CD4-positive, alpha-beta T cell treated with Interferon gamma for 1 hour (primary cell): ENCODE results near the gene OR13C2.
"Not testable (repeated sequence)": the region's sequence is repeated elsewhere in the genome, so short reads cannot be mapped to it uniquely, and the experiment has no call there.

Source experiments
- DNase-seq: peaks from one replicate; pipeline ENCODE4 v3.0.0-alpha.2; 2020

Gene OR13C2, protein sequence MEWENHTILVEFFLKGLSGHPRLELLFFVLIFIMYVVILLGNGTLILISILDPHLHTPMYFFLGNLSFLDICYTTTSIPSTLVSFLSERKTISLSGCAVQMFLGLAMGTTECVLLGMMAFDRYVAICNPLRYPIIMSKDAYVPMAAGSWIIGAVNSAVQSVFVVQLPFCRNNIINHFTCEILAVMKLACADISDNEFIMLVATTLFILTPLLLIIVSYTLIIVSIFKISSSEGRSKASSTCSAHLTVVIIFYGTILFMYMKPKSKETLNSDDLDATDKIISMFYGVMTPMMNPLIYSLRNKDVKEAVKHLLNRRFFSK

DNA sequence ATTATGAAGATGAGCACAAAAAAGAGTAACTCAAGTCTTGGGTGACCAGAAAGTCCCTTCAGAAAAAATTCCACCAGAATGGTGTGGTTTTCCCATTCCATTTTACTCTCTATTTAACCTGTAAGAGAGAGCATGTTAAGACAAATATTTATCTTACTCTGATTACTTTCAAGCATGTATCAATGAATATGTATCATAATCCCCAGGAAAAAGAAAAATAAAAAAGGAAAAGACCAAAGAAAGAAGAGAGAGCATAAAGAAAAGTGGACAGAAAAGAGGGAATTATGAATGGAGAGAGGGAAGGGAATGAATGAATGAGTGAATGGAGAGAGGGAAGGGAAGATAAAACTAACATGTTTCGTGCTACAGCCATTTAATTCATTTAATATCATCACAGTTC, at the start of gene OR13C2:
OR13C2 (minus strand) TSS at position 101 of the 400 bp plus-strand sequence; CDS start at position 101, 0 bp downstream.
- not testable (repeated sequence) for DNase-seq

DNA sequence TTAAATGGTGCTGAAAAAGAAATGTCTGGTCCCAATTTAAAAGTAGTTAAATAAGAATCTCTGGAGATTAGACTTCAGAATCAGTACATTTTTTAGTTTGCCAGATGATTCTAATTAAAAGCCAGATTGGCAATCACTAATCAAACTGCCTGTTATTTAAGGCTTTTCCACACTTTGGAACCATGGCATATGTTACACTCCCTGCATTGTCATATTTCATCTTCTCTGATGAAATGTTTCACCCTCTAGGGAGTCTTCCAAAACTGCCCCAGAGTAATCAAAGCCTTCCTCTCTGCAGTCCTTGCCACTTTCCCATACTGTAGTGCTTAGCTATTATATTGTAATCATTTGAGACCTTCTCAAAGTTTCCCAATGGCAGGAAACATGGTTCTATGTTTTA, 30.0 kb upstream of the OR13C2 start:
- no peak for DNase-seq

DNA sequence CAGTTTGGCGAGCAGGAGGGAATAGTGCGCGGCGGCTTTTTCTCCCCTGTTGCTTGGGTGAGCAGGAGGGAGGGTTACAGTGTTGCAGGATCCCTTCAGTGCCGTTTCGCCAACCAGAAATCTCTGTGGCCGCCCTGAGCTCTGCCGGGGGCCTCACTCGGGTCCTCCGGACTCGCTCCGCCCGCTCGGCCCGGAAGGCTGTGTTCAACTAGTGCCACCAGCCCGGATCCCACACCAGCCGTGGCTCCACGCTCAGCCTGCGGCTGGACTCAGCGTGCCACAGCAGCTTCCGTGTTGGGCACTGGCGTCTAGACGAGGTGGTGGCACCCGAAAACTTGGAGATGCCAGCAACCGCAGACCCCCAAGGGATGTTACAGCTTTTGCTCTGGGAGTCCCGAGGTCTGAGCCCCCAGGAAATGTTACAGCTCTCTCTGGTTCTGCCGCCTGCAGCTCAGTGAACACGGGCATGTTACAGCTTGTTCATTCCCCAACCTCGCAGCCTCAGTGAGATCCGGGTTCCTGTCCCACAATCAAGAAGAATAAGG, 28.6 kb upstream of the OR13C2 start:
- no peak for DNase-seq

DNA sequence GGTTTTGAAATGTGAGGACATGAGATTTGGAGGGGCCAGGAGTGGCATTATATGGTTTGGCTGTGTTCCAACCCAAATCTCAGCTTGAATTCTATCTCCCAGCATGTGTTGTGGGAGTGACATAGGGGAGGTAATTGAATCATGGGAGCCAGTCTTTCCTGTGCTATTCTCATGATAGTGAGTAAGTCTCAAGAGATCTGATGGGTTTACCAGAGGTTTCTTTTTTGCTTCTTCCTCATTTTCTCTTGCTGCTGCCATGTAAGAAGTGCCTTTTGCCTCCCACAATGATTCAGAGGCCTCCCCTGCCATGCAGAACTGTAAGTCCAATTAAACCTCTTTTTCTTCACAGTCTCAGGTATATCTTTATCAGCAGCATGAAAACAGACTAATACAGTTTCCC, 20.5 kb upstream of the OR13C2 start:
- DNase-seq = not testable (repeated sequence)

DNA sequence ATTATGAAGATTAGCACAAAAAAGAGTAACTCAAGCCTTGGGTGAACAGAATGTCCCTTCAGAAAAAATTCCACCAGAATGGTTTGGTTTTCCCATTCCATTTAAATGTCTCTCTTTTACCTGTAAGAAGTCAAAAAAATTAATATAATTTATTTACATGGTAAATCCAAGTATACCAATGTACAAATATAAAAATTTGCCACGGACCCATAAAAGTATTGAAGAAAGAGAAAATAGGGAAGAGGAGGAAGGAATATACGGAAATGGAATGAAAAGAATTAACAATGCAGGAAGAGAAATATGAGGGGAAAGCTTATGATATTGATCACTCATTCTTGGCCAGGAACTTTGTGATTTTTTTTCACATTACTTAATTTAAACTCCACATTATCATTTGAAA, 12.7 kb upstream of the OR13C2 start, which contains the start of gene OR13C9:
OR13C9 (minus strand) TSS at position 101 of the 400 bp plus-strand sequence; CDS start at position 101, 0 bp downstream.
- no peak for DNase-seq

DNA sequence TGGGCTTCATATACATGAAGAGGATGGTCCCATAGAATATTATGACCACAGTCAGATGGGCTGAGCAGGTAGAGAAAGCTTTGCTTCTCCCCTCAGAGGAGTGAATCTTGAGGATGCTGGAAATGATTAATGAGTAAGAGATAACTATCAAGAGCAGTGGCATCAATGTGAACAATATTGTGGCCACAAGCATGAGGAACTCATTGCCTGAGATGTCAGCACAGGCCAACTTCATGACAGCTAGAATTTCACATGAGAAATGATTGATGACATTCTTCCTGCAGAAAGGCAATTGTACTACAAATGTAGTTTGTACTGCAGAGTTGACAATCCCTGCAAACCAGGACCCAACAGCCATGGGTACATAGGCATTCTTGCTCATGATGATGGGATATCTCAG, 12.0 kb upstream of the OR13C2 start:
- DNase-seq = no peak

DNA sequence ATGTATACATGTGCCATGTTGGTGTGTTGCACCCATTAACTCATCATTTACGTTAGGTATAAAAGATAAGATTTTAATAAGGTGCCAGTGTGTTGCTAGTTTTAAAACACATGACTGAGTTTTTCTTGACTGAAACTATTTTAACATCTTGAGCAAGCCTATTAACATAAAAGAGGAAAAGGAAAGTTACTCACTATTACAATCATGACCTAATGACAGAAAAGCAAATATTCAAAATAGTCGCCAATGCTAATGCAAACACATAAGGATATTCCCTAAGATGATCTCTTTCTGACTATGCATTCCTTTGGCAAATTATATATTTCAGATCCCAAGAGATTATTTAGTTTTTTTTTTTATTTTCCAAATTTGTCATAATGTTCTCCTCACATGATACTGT, 5.8 kb upstream of the OR13C2 start:
- no peak for DNase-seq

DNA sequence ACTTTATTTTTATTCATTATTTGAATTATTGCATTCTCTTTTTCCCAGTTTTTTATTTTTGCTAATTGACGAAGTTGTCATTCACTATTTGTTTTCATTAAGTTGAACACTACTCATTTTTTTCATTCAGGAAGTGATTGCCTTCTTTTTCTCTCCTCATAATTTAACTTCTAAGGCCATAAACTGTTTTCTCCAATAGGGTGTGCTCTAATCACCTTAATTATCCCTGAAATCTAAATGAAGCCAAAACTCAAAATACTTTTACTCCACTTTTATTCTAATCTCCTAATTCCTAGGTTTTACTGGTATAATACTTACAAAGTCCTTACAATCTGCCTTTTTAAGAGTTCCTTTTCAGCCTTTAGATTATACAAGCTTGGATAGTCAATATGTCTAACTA, 2.9 kb upstream of the OR13C2 start:
- DNase-seq = no peak

DNA sequence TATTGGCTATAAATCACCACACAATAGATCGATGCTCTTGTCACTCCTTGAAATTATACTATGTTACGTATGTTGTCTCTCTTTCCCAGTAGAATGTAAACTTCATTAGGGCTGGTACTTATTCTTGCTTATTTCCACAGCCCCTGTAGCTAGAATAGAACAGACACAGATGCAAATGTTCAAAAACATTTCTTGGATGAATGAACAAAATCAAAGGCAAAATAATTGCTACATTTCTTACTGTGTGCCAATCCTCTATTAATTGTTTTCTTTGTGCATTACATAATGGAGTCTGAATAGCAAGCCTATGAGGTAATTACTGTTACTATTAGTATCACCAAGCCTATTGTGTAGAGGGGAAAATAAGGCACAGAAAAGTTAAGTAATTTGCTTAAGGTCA, 725 bp upstream of the OR13C2 start:
- no peak for DNase-seq

DNA sequence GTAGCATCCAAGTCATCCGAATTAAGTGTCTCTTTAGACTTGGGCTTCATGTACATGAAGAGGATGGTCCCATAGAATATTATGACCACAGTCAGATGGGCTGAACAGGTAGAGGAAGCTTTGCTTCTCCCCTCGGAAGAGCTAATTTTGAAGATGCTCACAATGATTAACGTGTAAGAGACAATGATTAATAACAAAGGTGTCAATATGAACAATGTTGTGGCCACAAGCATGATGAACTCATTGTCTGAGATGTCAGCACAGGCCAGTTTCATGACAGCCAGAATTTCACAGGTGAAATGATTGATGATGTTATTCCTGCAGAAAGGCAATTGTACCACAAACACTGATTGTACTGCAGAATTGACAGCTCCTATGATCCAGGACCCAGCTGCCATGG, 626 bp downstream of the OR13C2 start:
- DNase-seq = no peak

DNA sequence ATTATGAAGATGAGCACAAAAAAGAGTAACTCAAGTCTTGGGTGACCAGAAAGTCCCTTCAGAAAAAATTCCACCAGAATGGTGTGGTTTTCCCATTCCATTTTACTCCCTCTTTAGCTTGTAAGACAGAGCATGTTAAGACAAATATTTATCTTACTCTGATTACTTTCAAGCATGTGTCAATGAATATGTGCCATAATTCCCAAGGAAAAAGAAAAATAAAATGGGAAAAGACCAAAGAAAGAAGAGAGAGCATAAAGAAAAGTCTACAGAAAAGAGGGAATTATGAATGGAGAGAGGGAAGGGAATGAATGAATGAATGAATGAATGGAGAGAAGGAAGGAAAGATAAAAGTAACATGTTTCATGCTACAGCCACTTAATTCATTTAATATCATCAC, 6.1 kb downstream of the OR13C2 start, which contains the start of gene OR13C5:
OR13C5 (minus strand) TSS at position 101 of the 400 bp plus-strand sequence; CDS start at position 101, 0 bp downstream.
- not testable (repeated sequence) for DNase-seq

DNA sequence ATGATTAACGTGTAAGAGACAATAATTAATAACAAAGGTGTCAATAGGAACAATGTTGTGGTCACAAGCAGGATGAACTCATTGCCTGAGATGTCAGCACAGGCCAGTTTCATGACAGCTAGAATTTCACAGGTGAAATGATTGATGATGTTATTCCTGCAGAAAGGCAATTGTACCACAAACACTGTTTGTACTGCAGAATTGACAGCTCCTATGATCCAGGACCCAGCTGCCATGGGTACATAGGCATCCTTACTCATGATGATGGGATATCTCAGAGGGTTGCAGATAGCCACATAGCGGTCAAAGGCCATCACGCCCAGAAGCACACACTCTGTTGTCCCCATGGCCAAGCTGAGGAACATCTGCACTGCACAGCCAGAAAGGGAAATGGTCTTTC, 6.7 kb downstream of the OR13C2 start:
- DNase-seq = not testable (repeated sequence)

DNA sequence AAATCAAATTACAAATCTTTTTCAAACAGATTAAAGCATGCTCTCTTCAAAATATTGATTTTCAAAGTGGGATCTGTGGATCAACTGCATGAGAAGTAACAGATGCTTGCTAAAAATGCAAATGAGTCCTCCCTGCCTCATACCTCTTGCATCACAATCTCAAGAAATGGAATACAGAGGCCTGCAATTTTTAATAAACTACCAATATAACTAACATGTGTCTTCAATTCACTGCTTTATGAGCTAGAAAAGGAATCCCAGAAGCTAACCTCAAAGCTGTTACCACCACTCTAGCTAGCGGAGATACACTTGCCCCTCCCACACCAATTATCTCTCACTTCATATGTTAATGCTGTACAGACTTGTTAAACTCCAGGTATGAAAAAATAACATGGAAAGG, 15.8 kb downstream of the OR13C2 start:
- no peak for DNase-seq

DNA sequence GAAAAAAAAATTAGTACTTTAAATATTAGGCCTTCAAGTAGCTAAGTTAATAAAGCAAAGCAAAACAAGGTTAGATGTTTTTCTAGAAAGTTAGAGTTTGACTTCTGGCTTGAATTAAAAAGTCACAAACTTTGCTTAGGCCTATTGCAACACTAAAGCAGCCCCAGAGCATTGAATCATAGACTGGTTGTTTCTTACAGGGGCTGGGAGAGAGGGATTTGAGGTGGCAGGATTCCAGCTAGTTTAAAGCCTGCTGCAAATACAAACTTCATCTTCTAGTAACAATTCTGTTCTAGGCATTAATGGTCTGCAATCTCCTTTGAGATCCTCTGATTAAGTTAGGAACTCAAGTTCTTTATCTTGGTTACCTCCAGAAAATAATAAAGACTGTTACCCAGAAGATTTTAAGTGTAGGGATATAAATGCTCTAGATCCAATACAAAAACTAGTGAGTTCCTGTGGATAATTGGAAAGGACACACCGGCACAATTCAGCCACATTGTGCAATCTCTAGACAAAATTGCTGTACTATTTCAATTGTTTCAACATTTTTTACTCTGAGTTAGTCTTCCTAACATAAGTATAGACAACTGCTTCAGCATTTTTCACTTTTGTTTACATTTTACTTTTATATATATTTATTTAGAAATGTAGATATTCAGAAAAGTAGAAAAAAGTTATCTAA, 18.8 kb downstream of the OR13C2 start:
- DNase-seq = no peak

DNA sequence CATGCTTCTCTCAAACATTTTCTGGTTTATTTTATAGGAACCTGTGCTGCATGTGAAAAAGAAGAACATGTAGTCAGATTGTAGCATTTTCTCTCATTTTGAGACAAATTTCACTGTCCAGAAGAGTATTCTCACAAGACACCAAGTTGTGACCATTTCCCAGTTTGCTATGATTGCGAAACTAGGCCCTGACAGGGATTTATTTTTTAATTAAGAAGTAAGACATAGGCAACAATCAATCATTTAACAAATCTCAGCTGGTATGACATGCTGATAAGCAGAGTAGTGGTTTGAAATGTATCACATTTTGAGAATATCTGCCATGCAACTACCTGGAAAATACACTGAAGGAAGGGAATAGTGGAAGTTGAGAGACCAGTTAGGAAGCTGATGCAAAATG, 24.9 kb downstream of the OR13C2 start:
- no peak for DNase-seq

DNA sequence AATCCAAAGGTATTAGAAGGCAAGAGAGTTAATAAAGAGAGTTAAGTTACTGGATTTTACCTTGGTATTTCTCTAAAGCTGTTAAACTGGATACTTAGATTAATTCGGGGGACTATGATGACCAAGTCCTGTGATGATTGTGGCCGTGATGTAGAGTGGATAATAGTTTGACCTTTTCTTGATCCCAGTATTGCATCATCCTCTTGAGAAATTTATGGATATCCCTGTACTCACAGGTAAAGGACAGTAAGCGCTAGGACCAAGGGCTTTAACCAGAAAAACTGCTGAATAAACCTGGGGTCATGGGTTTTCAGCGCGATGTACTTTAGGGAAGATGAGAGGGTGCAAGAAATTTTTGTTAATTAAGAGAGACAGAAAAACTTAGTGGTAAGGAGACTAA, 28.2 kb downstream of the OR13C2 start:
- DNase-seq = no peak

DNA sequence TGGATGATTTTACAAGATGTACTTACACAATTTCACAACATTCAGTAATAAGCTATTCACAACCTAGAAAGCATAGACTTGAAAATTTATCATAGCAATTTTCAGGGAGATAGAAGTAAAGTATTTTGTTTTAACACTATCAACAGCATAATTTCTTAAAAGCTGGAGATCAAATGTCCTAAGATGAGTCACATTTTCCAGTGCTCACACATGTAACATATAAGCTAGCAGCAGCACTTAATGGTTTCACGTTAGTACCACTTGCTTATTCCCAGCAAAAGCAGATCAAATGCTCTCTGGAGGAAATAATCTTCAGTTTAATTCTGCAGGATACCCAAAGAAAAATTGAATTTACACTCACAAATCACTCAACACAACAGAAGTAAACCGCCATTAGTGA, 30.0 kb downstream of the OR13C2 start:
- no peak for DNase-seq

DNA sequence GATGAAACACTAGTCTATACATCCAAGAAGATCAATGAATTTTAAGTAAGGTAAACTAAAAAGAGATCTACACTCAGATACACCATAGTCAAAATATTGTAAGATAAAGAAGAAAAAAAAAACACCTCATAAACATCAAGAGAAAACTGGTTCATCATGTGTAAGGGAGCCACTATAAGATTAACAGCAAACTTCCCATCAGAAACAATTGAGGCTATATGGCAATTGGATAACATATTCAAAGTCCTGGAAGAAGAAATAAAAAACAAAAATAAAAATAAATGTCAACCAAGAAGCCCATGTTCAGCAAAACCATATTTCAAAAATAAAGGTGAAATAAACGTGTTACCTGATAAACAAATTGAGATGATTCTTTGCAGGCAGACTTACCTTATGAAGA, 32.8 kb downstream of the OR13C2 start:
- DNase-seq = no peak

DNA sequence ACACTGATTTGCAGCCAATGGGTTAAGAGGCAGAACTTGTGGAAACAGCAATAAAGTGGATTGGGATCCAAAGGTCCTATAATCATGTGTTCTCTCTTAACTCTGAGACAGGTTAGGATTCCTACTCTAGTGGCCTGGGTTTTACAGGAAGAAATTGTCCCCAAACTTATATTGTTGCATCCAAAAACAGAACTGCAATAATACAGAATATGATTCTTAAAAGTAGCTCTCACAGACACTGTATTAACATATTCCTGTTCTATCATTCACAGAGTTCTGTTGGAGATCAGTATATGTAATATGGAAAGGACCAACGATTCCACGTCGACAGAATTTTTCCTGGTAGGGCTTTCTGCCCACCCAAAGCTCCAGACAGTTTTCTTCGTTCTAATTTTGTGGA, 36.6 kb downstream of the OR13C2 start, which contains the start of gene OR13C8:
OR13C8 (plus strand) TSS at position 301 of the 400 bp plus-strand sequence; CDS start at position 301, 0 bp downstream.
- no peak for DNase-seq

DNA sequence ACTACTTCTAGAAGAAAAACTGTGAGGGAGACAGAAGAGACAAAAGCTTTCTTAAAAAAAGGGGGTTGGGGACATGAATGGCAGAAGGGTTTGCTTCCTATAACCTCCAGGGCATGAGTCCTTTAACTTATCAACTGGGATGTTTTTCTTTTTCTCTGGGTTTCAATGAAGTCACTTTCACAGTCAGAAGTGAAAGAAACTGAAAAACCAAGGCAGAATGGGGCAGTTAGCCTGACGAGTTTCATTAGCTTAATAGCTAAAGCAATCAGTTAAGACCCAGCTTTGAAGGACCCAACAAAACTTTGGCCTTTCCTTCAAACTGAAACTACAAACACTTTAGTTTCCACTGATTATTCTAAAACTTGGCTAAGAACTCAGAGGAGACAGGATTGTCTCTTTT, 41.1 kb downstream of the OR13C2 start:
- no peak for DNase-seq

DNA sequence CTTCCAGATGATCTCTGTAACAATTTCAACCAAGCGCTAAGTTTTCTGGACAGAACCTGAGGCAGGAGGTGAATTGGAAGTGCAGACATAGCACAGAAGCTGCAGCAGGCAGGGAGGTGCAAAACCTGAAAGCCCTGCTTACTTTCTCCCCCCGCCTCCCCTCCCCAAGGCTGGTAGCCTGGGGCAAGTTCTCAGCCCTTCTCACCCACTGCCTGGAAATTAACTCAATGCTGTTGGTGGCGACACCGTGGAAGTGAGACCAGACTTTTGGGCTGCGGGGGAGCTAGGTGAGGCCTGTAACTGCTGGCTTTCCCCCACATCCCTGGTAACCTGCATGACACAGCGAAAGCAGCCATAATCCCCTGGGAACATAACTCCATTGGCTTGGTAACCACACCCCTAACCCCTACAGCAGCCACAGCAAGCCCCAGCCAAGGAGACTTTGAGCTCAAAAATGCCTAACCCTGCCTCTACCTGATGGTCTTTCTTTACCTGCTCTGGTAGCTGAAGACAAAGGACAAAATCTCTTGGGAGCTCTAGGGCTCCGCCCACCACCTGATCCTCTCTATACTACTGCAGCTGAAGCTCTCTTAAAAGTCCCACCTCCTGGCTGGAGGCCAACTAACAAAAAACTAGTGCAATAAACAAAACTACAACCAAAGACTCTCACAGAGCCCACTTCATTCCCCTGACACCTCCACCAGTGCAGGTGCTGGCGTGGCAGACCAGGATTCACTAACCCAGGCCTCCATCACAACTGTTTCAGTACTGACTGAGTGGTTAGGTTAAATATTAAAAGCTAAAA, 48.4 kb downstream of the OR13C2 start:
- no peak for DNase-seq

DNA sequence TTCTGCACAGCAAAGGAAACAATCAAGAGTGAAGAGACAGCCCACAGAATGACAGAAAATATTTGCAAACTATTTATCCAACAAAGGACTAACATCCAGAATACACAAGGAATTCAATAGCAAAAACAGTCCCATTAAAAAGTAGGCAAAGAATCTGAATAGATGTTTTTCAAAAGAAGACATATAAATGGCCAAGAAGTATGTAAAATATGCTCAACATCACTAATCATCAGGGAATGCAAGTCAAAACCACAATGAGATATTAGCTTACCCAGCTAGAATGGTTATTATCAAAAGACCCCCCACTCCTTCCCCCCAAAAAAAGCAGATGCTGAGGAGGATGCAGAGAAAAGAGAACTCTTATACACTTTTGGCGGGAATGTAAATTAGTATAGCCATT, 49.9 kb downstream of the OR13C2 start:
- DNase-seq = no peak
